SU-DHL-6 (cell line): ENCODE results near the gene PITPNM2.

ENCODE experiments used
- H2AFZ ChIP-seq: fragments of 200-600 bp; sonication (generic); 2 replicates; pipeline ENCODE4 v1.6.1; 2014; ENCODE audit warnings: low read depth, mild to moderate bottlenecking, moderate library complexity, mixed read lengths, antibody characterized with exemption, low read length; ENCODE audit not compliant: severe bottlenecking
- H3F3A ChIP-seq: fragments of 200-600 bp; shearing (Covaris generic); 2 replicates; pipeline ENCODE4 v1.6.0; 2016; ENCODE audit warnings: antibody characterized with exemption, mild to moderate bottlenecking; ENCODE audit not compliant: insufficient read depth
- H3K27ac ChIP-seq: fragments of 200-600 bp; sonication (generic); 2 replicates; pipeline ENCODE4 v1.5.1; 2016; ENCODE audit warnings: low read depth, mild to moderate bottlenecking, low read length, moderate library complexity, mixed read lengths
- H3K27me3 ChIP-seq: fragments of 200-600 bp; sonication (generic), shearing (Covaris generic); 2 replicates; pipeline ENCODE4 v1.6.0; 2014; ENCODE audit warnings: mild to moderate bottlenecking, low read length
- H3K36me3 ChIP-seq: fragments of 200-600 bp; sonication (generic); 2 replicates; pipeline ENCODE4 v1.6.1; 2014; ENCODE audit warnings: mild to moderate bottlenecking, low read length, mixed read lengths
- H3K4me2 ChIP-seq: fragments of 300-600, 200-600 bp; shearing (Covaris generic), sonication (generic); 2 replicates; pipeline ENCODE4 v1.6.0; 2014; ENCODE audit warnings: low read length, low read depth, mild to moderate bottlenecking; ENCODE audit not compliant: poor library complexity, severe bottlenecking
- H3K4me3 ChIP-seq: fragments of 200-600 bp; sonication (generic); 2 replicates; pipeline ENCODE4 v1.5.1; 2014; ENCODE audit warnings: antibody characterized with exemption, low read length, mild to moderate bottlenecking, mixed read lengths; ENCODE audit not compliant: insufficient read depth, poor library complexity, severe bottlenecking
- H3K79me2 ChIP-seq: fragments of 200-600 bp; sonication (generic); 2 replicates; pipeline ENCODE4 v1.6.1; 2014; ENCODE audit warnings: mild to moderate bottlenecking, low read length, moderate library complexity; ENCODE audit not compliant: insufficient read depth
- H3K9ac ChIP-seq: fragments of 200-600 bp; sonication (generic); 2 replicates; pipeline ENCODE4 v1.7.0; 2014; ENCODE audit warnings: mild to moderate bottlenecking, low read length
- H3K9me2 ChIP-seq: fragments of 200-600 bp; sonication (generic); replicated peaks from 2 replicates; pipeline ENCODE4 v1.6.1; 2014; ENCODE audit warnings: low read length; ENCODE audit not compliant: insufficient read depth
- H3K9me3 ChIP-seq: fragments of 200-600 bp; sonication (generic); 2 replicates; pipeline ENCODE4 v1.6.1; 2014; ENCODE audit warnings: low read length, mixed read lengths; ENCODE audit not compliant: insufficient read depth
- H4K20me1 ChIP-seq: fragments of 200-600 bp; sonication (generic); 2 replicates; pipeline ENCODE4 v1.6.1; 2014; ENCODE audit warnings: low read depth, mild to moderate bottlenecking, antibody characterized with exemption, low read length, moderate library complexity, mixed read lengths
- EZH2phosphoT487 ChIP-seq: fragments of 200-600 bp; sonication (generic), shearing (Covaris generic); conservative IDR thresholded peaks from 2 replicates; pipeline ENCODE4 v1.6.1; 2018; ENCODE audit warnings: mild to moderate bottlenecking, antibody characterized with exemption, low read length, moderate library complexity, mixed read lengths
- TF ChIP-seq, protein P1 (sequence below): fragments of 200-600 bp; sonication (generic); IDR thresholded peaks from one replicate; pipeline ENCODE4 v1.5.1; 2017; ENCODE audit warnings: antibody characterized with exemption, mild to moderate bottlenecking, low read length, moderate library complexity; ENCODE audit not compliant: insufficient read depth, poor library complexity, severe bottlenecking

Gene PITPNM2

GRCh38 chr12:123131291-123131832 is 19.5 kb downstream of the PITPNM2 start:
- no peak overlapping the region for H3K4me3 ChIP-seq
- H3K9me2 ChIP-seq: no peaks in the 10 kb centered on the region
- H3K27me3 ChIP-seq: no peaks in the 10 kb centered on the region
- no peaks in the 10 kb centered on the region for H3F3A ChIP-seq
- H2AFZ ChIP-seq: no peak overlapping the region
- H3K27ac ChIP-seq: peak overlapping the region; percentile 11; the same call in 1 of the 2 replicates
- no peak overlapping the region for H3K9ac ChIP-seq
- no peaks in the 10 kb centered on the region for H3K79me2 ChIP-seq
- peak overlapping the region; percentile 12 for H3K4me2 ChIP-seq
- no peaks in the 10 kb centered on the region for H4K20me1 ChIP-seq
- H3K36me3 ChIP-seq: no peaks in the 10 kb centered on the region
- H3K9me3 ChIP-seq: no peaks in the 10 kb centered on the region
- TF ChIP-seq, protein P1, sequence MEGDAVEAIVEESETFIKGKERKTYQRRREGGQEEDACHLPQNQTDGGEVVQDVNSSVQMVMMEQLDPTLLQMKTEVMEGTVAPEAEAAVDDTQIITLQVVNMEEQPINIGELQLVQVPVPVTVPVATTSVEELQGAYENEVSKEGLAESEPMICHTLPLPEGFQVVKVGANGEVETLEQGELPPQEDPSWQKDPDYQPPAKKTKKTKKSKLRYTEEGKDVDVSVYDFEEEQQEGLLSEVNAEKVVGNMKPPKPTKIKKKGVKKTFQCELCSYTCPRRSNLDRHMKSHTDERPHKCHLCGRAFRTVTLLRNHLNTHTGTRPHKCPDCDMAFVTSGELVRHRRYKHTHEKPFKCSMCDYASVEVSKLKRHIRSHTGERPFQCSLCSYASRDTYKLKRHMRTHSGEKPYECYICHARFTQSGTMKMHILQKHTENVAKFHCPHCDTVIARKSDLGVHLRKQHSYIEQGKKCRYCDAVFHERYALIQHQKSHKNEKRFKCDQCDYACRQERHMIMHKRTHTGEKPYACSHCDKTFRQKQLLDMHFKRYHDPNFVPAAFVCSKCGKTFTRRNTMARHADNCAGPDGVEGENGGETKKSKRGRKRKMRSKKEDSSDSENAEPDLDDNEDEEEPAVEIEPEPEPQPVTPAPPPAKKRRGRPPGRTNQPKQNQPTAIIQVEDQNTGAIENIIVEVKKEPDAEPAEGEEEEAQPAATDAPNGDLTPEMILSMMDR: no peak
- no peak for TF ChIP-seq EZH2phosphoT487

DNA sequence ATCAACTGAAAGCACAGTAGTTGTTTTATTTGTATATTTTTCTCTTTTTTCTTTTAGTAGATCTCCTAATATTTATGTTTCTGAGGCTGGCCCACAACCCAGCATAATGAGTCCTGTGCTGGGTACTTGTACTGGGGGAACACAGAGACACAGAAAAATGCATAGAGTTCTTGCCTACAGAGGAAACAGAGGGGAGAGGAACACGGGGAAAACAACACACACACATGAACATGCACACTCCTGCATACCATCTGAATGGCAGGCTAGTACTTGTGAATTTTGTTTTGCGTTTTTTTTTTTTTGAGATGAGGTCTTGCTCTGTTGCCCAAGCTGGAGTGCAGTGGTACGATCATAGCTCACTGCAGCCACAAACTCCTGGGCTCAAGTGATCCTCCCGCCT is 21.3 kb downstream of the PITPNM2 start:
- Histone ChIP-seq H3K9ac (no peak overlapping the region), H3K79me2 (no peaks in the 10 kb centered on the region), H2AFZ (no peak overlapping the region), H4K20me1 (no peaks in the 10 kb centered on the region), H3K4me3 (no peak overlapping the region), H3K27ac (no peak overlapping the region), H3F3A (no peaks in the 10 kb centered on the region), H3K9me3 (no peaks in the 10 kb centered on the region), H3K4me2 (no peak overlapping the region), H3K27me3 (no peaks in the 10 kb centered on the region), H3K36me3 (no peaks in the 10 kb centered on the region), H3K9me2 (no peaks in the 10 kb centered on the region)
- TF ChIP-seq, protein P1: no peak
- TF ChIP-seq EZH2phosphoT487: no peak

DNA sequence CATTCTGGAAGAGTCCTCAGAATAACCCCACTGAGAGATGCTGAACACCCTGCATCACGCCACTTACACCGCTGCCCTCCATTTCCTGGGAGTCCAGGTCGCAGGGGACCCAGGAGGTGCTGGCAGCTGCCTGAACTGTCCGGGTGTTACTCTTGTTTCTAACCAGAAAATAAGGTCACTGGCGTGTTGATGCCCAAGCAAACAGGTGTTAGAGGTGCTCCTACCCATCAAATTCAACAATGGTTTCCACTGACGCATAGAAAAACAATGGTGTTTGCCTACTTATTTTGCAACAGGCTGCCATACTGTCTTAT is 23.8 kb downstream of the PITPNM2 start:
- H3K9ac ChIP-seq: no peak overlapping the region
- no peak overlapping the region for H3K4me3 ChIP-seq
- H3K79me2 ChIP-seq: no peaks in the 10 kb centered on the region
- no peaks in the 10 kb centered on the region for H3K9me2 ChIP-seq
- H3K9me3 ChIP-seq: no peaks in the 10 kb centered on the region
- H3K27me3 ChIP-seq: no peaks in the 10 kb centered on the region
- no peak overlapping the region for H3K27ac ChIP-seq
- TF ChIP-seq EZH2phosphoT487: no peak
- TF ChIP-seq, protein P1: no peak
- no peak overlapping the region for H3K4me2 ChIP-seq
- H2AFZ ChIP-seq: no peak overlapping the region
- no peaks in the 10 kb centered on the region for H3F3A ChIP-seq
- no peaks in the 10 kb centered on the region for H4K20me1 ChIP-seq
- no peaks in the 10 kb centered on the region for H3K36me3 ChIP-seq
